ENCODE results near the gene ZNF462. TPM values are rescaled to one million over a fixed set of nuclear protein-coding genes. Genes with fewer than 3 reads are reported as not detected.
A peak's percentile ranks its signal among the peaks of the same experiment; 100 is the strongest.

The ZNF462 gene
- total RNA-seq, 1 experiment from 2014 or later: 164 TPM

DNA sequence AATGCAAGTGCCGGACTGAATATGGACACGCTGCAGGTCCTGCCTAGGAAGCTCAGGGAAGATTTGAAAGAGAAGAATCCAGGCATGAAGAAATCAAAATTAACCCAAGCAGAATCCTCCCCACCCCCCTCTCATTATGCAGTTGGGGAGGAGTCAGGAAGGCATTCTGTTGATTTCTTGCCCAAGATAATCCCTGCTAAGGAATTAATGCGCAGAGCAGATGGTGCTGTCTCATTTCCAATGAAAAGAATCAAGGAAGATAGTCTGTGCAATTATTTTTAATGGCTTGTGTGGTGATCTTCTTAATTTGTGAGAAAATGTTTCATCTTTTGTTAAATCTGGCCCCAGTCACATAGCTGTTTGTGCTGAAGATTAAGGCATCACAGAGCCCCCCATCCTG lies 145.0 kb downstream of the ZNF462 start:
- Histone ChIP-seq H3K9ac (ENCODE audit: extremely low read depth, insufficient read length, low read length) (no peak overlapping the region), H2BK120ac (ENCODE audit: low read depth, low read length, poor library complexity, severe bottlenecking) (no peak overlapping the region), H4K20me1 (ENCODE audit: control insufficient read depth, insufficient read depth, insufficient read length) (no peaks in the 10 kb centered on the region), H4K5ac (ENCODE audit: insufficient read length, low read depth, low read length) (no peak overlapping the region), H2BK15ac (ENCODE audit: low read depth, low read length) (no peak overlapping the region), H3K14ac (ENCODE audit: insufficient read depth, low read length) (no peak overlapping the region), H3K27me3 (ENCODE audit: insufficient read depth, low read length) (no peaks in the 10 kb centered on the region), H4K8ac (replicated peaks; ENCODE audit: insufficient read length, low read depth, low read length) (no peak overlapping the region), H3T11ph (ENCODE audit: low read length) (no peak overlapping the region), H2BK5ac (ENCODE audit: insufficient read length, low read length) (no peak overlapping the region), H2AFZ (ENCODE audit: low read length) (no peak overlapping the region), H3K79me2 (ENCODE audit: insufficient read depth, low read length) (no peaks in the 10 kb centered on the region), H3K23ac (ENCODE audit: insufficient read length, low read depth, low read length) (no peak overlapping the region), H3K4me2 (ENCODE audit: insufficient read depth, insufficient read length, low read length) (no peak overlapping the region), H3K27ac (ENCODE audit: insufficient read length, low read depth, low read length) (no peak overlapping the region), H3K4ac (ENCODE audit: low read depth, low read length) (no peak overlapping the region), H2BK12ac (ENCODE audit: insufficient read length, low read depth, low read length) (no peak overlapping the region), H2AK5ac (ENCODE audit: insufficient read length, low read length) (no peak overlapping the region), H3K56ac (ENCODE audit: insufficient read length, low read depth, low read length) (no peak overlapping the region), H4K91ac (ENCODE audit: insufficient read length, low read depth, low read length) (no peak overlapping the region), H3K79me1 (ENCODE audit: insufficient read depth, low read depth, low read length, poor library complexity, severe bottlenecking) (no peaks in the 10 kb centered on the region), H3K18ac (ENCODE audit: insufficient read length, low read depth, low read length) (no peak overlapping the region), H3K23me2 (ENCODE audit: insufficient read length, low read depth, low read length, poor library complexity, severe bottlenecking) (no peaks in the 10 kb centered on the region), H3K9me3 (ENCODE audit: control insufficient read depth, low read depth, low read length) (no peaks in the 10 kb centered on the region), H2BK20ac (ENCODE audit: low read depth, low read length, poor library complexity, severe bottlenecking) (no peak overlapping the region), H3K4me1 (ENCODE audit: insufficient read depth, low read length) (no peaks in the 10 kb centered on the region)
- no peak overlapping the region; a peak in 1 of 5 replicates for H3K4me3 Mint-ChIP-seq
- H3K27ac Mint-ChIP-seq: peak overlapping the region in 2 of 3 experiments; percentile 19 to 68; a peak in 2 of 7 replicates
- no peaks in the 10 kb centered on the region; a peak in 1 of 5 replicates for H3K9me3 Mint-ChIP-seq
- TF ChIP-seq, protein P1, sequence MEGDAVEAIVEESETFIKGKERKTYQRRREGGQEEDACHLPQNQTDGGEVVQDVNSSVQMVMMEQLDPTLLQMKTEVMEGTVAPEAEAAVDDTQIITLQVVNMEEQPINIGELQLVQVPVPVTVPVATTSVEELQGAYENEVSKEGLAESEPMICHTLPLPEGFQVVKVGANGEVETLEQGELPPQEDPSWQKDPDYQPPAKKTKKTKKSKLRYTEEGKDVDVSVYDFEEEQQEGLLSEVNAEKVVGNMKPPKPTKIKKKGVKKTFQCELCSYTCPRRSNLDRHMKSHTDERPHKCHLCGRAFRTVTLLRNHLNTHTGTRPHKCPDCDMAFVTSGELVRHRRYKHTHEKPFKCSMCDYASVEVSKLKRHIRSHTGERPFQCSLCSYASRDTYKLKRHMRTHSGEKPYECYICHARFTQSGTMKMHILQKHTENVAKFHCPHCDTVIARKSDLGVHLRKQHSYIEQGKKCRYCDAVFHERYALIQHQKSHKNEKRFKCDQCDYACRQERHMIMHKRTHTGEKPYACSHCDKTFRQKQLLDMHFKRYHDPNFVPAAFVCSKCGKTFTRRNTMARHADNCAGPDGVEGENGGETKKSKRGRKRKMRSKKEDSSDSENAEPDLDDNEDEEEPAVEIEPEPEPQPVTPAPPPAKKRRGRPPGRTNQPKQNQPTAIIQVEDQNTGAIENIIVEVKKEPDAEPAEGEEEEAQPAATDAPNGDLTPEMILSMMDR (conservative IDR thresholded peaks at IDR 0.05): no peak
- DNase-seq: no peak
- H3K27me3 Mint-ChIP-seq (ENCODE audit: low read depth): no peaks in the 10 kb centered on the region
- WGBS (ENCODE audit: extremely low coverage, insufficient read length, low lambda C conversion rate): no CpG with 5 or more reads among the region's 3 CpGs
- H3K4me1 Mint-ChIP-seq: peaks cover 39 to 53% of the 10 kb centered on the region in 2 experiments
- H3K36me3 Mint-ChIP-seq (ENCODE audit: insufficient read depth in 1 of 3, low read depth in 3 of 3): peaks cover 64 to 82% (median 79%) of the 10 kb centered on the region in 3 experiments
